GM21786 (cell line): Measurements from ENCODE around the gene MXRA8.
"Not testable (repeated sequence)": the region's sequence is repeated elsewhere in the genome, so short reads cannot be mapped to it uniquely, and the experiment has no call there.

Experiments
- ATAC-seq: cut with Tn5 transposase; IDR thresholded peaks from one replicate; pipeline ENCODE4 v1.9.1; 2021; ENCODE audit not compliant: unreplicated experiment

Gene MXRA8

GRCh38 chr1:1370094-1370493, 11.7 kb upstream of the MXRA8 start:
- not testable (repeated sequence) for ATAC-seq

DNA sequence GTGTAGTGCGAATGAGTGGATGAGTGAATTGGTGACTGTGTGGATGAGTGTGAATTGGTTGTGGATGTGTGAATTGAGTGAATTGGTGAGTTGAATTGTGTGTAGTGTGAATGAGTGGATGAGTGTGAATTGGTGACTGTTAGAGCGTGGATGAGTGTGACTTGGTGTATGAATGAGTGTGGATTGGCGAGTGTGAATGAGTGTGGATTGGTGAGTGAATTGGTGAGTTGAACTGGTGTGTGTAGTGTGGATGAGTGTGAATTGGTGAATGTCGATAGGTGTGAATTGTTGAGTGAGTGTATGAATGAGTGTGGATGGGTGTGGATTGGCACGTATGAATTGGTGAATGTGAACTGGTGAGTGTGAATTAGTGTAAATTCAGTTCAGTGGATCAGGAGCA, 9.0 kb upstream of the MXRA8 start:
- no peak for ATAC-seq

DNA sequence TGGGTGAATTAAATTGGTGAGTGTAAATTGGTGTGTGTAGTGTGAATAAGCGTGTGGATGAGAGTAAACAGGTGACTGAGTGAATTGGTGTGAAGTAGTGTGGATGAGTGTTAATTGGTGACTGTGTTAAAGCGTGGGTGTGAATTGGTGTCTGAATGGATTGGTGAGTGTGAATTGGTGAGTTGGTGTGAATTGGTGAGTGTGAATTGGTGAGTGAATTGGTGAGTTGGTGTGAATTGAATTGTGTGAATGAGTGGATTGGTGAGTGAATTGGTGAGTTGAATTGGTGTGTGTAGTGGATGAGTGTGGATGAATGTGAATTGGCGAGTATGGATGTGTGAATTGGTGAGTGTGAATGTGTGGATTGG, 8.3 kb upstream of the MXRA8 start:
- ATAC-seq, result no peak

GRCh38 chr1:1365875-1366698, 7.7 kb upstream of the MXRA8 start:
- ATAC-seq, result no peak

GRCh38 chr1:1364266-1364665, 5.9 kb upstream of the MXRA8 start:
- no peak for ATAC-seq

DNA sequence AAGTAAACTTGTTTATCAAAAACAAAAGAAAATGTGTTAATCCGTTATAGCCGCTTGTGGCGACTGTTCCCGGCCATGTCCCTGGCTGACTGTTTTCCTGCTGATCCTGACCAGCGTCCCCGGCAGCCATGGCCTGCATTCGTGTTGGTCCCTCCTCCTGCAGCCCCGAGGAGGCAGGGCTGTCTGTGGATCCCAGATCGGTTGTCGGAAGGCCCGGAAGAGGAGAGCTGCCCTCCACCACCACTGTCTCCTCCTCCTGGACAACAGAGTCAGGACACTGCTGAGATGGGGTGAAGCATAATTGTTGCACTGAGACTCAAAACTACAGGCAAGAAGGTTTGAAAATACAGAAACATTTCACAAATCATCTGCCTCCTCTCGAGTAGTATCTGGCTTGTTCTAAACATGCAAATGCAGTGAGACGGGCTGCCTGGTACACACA, 3.6 kb upstream of the MXRA8 start:
- ATAC-seq, result no peak

DNA sequence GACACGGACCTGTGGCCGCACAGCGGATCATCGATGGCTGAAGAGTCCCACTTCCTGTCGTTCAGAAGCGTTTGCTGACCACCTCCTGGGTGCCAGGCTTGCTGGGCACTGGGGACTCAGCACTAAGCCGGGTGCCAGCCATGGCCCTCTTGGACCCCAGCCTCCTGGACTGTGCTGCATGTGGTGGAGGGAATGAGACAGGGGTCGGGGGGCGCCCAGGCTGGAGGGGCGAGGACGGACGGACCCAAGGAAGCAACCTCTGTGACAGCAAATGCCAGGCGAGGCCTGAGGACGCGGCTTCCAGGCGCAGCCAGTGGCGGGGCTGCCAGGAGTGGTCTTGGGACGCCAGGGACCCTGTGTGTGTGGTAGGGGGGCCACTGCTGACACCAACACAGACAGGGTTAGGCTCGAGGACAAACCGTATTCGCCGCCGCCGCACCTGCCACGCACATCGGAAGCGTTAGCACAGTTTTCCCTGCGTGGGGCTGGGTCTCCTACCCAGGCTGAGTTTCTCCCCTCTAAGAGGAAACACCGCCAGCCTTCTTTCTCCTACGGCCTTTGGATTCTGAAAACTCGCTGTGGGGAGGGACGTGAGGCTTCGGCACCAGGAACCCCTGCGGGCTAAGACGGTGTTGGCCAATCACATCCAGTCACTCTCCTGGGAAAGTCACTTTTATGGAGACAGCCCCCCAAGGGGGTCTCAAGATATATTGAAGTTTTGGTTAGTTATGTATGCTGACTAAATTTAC, 3.1 kb upstream of the MXRA8 start:
- no peak for ATAC-seq

DNA sequence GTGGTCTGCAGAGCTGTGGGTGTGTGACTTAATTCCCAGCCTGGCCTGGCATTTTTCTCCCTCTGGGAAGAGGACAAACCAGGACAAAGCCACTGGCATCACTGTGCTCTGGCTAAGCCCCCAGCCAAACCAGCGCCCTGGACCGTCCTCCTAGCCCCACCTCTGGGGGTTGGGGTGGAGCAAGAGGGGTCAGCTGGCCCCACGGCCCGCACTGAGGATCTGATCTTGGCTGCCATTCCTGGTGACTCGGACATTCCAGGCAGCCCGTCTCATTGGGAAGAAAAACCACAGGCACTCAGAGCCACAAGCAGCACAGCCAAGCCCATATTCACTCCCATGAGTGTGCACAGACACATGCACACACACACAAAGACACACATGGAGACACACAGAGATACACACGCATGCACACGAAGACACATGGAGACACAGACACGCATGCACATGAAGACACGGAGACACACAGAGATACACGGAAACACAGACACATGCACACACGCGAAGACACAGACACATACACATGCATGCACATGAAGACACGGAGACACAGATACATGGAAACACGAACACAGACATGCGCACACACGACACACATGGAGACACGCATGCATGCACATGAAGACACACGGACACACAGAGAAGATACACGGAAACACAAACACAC, 2.3 kb upstream of the MXRA8 start:
- no peak for ATAC-seq

- no peak for ATAC-seq
Observed at GRCh38 chr1:1359664-1360468, 1.5 kb upstream of the MXRA8 start.

DNA sequence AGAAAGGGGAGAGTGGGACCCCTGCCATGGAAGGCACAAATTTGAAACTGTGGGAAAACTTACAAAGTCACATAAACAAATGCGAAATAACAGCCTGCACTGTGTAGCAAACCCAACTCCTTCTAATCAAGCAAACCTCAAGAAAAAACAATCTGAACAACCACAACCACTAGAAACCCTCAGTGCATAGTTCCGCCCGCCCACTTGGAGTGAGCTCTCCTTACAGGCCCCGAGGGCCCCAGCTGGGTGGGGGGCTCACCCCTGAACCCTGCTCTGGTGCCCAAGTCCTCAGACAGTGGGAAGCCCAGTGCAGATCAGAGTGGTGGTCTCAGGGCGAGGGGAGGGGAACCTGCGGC, 931 bp upstream of the MXRA8 start:
- ATAC-seq, result no peak

DNA sequence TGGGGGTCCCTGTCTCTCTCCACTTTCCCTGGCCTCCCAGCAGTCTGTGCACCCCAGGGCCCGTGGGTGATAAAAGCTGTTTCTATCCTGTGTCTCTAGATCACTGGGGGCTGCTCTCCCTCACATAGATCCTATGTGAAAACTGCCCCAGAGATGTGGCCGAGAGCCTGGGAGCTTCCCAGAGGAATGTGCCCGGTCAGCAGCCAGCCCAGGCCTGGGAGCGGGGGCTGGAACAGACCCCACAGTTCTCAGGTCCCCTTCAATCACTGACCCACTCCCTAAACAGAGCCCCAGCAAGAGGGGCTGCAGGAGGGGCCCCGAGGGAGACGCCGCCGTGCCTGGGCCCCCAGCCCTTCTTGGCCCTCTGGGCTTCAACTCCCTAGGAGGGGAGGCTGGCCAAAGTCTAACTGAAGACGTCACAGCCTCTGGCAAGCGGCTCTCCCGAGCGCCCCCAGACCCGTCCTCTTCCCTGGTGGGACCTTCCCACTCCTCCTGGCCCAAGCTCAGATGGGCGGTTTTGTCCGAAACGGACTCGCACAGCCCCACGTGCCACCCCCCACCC, 403 bp downstream of the MXRA8 start:
- ATAC-seq, result no peak

- ATAC-seq, result no peak
Observed at GRCh38 chr1:1356796-1357401, 1.5 kb downstream of the MXRA8 start.

DNA sequence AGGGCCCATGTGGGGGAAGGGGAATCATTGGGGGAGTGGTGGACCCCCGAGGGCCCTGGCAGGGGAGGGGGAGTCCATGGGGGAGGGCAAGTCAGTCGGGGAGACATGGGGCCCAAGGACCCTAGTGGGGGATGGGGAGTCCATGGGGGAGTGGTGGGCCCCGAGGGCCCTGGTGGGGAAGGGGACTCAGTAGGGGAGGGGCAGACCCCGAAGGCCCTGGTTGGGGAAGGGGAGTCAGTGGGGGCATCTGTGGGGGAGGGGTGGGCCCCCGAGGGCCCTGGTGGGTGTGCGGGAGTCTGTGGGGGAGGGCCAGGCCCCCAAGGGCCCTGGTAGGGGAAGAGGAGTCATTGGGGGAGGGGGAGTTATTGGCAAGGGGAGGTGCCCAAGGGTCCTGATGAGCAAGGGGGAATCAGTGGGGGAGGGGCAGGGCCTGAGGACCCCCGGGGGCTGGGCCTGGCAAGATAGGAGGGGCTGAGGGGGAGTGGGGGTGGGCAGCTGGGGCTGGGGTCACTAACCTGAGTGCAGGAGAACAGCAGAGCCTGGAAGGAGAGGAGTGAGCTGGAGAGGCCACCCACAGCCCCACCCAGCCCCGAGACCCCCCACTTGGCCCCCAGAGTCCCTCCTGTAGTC, 2.1 kb downstream of the MXRA8 start:
- no peak for ATAC-seq

GRCh38 chr1:1355416-1355815, 2.9 kb downstream of the MXRA8 start:
- no peak for ATAC-seq

DNA sequence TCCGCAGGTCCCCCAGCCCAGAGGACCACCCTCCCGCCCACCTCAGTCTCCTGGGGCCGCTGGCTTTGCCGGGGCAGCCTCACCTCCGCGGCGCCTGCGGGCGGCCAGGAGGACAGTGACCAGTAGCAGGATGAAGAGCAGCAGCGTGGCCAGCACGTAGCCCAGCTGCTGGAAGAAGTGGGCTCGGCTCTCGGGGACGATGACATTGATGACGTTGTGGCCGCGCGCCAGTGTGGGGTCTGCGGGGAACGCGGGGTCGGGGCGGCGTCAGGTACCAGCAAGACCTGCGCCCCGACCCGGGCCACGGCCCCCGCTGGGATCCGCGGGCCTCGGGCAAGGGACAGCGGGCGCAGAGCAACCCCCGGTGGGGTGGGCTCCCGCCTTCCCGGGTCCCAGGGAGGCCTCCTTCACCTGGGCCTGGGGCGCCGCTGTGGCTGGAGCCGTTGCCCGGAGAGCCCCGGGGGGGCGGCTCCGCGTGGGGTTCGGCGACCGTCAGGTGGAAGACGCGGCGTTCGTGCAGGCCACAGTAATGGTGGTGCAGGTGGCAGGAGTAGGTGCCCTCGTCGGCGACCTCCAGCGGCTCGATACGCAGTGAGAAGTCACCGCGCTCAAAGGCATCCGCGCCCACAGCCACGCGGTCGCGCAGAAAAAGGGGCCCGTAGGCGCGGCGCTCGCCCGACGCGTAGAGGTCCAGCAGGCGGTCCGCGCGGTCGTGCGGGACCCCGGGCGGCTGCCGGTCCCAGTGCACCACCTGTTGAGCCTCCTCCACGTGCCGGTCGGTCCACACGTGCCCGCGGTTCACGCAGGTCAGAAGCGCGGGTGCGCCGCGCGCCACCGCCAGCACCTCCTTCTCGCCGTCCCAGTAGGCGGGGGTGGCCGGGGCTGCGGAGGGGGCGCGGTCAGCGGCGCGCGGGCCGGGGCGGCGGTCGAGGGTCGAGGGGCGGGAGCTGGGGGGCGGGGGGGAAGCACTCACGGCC, 3.8 kb downstream of the MXRA8 start:
- ATAC-seq, result no peak

DNA sequence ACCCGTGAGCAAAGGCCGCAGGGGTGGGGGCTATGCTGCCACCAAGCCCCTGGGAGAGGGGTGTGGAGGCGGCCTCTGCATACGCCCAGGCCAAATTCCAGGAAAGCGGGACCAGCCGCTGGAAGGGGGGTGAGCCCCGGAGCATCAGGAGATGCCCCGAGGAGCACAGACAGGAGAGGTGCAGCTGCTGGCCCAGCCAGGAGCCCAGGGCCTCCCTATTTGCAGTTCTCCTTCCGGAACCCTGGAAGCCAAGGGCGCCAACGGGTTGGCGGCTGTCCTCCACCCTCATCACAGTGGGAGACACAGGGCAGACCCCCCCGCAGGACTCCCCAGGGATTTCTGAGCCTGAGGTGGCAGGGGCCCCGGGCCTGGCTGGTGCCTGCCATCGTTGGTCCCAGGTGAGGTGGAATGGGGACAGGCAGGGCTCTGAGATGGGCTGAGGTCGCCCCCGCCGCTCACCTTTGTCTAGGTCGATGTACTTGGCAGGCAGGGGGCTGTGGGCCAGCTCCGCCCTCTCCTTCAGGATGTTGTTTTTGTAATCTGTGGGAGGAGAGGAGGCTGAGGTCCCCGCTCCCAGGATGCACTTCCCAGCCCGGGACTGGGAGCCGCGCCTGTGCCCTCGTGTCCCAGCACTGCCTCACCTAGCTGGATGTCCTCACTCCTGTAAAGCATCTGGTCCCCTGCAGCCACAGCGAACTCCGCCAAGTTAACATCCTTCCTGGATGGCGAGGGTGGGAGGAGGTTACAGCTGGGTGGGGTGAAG, 4.8 kb downstream of the MXRA8 start:
- no peak for ATAC-seq

GRCh38 chr1:1352786-1353388, 5.5 kb downstream of the MXRA8 start:
- ATAC-seq, result no peak
